HCT116 (cell line): ENCODE results near the gene OR2T10.

Source experiments
- EZH2 ChIP-seq: fragments of 200-600 bp; sonication (generic); IDR thresholded peaks from 2 replicates; pipeline ENCODE4 v1.6.1; 2017; ENCODE audit warnings: antibody characterized with exemption, mixed run types
- JUND ChIP-seq: IDR thresholded peaks from 2 replicates; pipeline ENCODE4 v1.6.1; 2012
- POLR2AphosphoS5 ChIP-seq: IDR thresholded peaks from 2 replicates; pipeline ENCODE4 v1.6.1; 2011; ENCODE audit warnings: mild to moderate bottlenecking, low read depth, low read length, moderate library complexity
- RAD21 ChIP-seq: IDR thresholded peaks from 2 replicates; pipeline ENCODE4 v1.6.1; 2012; ENCODE audit warnings: low read depth, mild to moderate bottlenecking
- YY1 ChIP-seq: IDR thresholded peaks from 2 replicates; pipeline ENCODE4 v1.6.1; 2011; ENCODE audit warnings: low read length, low read depth, moderate library complexity, mild to moderate bottlenecking; ENCODE audit not compliant: insufficient replicate concordance; ENCODE audit errors: extremely low read depth
- TF ChIP-seq, protein P1 (sequence below), 3 experiments: fragments of 200-600 bp in 1 of 3; sonication (generic) in 1 of 3; IDR thresholded peaks in 2 of 3; conservative IDR thresholded peaks in 1 of 3; 2 replicates each; pipeline ENCODE4 v1.5.1; 2012 to 2017; ENCODE audit warnings: low read depth in 2 of 3, low read length in 2 of 3, antibody characterized with exemption in 1 of 3, borderline replicate concordance in 1 of 3, control low read depth in 1 of 3, mild to moderate bottlenecking in 1 of 3, mixed read lengths in 1 of 3, mixed run types in 1 of 3, moderate library complexity in 1 of 3; ENCODE audit not compliant: insufficient read depth in 1 of 3

DNA sequence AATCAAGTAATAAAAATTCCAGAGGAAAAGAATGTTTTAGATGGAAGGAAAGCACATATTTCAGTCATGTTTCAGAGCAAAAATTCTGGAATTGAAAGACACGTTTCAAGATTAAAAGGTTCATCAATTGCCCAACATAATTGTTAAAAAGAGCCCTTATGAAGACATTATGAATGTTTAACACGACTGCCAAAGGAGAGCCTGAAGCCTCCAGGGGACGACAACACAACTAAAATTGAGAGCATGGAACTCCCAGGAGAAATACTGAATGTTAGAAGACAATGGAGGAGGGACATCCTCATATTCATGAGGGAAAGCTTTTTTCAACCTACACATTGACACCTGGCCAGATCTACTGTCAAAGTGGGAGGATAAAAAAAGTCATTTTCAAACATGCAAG, 21.4 kb upstream of the OR2T10 start:
- TF ChIP-seq, protein P1, sequence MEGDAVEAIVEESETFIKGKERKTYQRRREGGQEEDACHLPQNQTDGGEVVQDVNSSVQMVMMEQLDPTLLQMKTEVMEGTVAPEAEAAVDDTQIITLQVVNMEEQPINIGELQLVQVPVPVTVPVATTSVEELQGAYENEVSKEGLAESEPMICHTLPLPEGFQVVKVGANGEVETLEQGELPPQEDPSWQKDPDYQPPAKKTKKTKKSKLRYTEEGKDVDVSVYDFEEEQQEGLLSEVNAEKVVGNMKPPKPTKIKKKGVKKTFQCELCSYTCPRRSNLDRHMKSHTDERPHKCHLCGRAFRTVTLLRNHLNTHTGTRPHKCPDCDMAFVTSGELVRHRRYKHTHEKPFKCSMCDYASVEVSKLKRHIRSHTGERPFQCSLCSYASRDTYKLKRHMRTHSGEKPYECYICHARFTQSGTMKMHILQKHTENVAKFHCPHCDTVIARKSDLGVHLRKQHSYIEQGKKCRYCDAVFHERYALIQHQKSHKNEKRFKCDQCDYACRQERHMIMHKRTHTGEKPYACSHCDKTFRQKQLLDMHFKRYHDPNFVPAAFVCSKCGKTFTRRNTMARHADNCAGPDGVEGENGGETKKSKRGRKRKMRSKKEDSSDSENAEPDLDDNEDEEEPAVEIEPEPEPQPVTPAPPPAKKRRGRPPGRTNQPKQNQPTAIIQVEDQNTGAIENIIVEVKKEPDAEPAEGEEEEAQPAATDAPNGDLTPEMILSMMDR (IDR thresholded peaks at IDR 0.05 in 2 of 3, conservative IDR thresholded peaks at IDR 0.05 in 1 of 3; ENCODE audit: borderline replicate concordance in 1 of 3, insufficient read depth in 1 of 3, low read depth in 2 of 3, low read length in 2 of 3): peak; percentile 40 to 75 (median 63); a peak in 5 of 6 replicates
- TF ChIP-seq EZH2: no peak
- no peak for TF ChIP-seq POLR2AphosphoS5
- peak; percentile 59 for TF ChIP-seq RAD21
- no peak for TF ChIP-seq YY1
- no peak for TF ChIP-seq JUND
